Erythroblast (primary cell): ENCODE measurements around the gene PIP5K1B.

ENCODE experiments used
- GATA1 ChIP-seq: IDR thresholded peaks from 2 replicates; pipeline ENCODE4 v1.6.1; 2011; ENCODE audit warnings: low read depth, mild to moderate bottlenecking, control low read depth, low read length, moderate library complexity
- POLR2A ChIP-seq: IDR thresholded peaks from 2 replicates; pipeline ENCODE4 v1.6.1; 2011; ENCODE audit warnings: mild to moderate bottlenecking, low read length

GRCh38 chr9:68860419-68860818 lies 155.4 kb downstream of the PIP5K1B start:
- no peak for TF ChIP-seq POLR2A
- TF ChIP-seq GATA1: no peak
